ENCODE measurements around the gene ENTREP3.

DNA sequence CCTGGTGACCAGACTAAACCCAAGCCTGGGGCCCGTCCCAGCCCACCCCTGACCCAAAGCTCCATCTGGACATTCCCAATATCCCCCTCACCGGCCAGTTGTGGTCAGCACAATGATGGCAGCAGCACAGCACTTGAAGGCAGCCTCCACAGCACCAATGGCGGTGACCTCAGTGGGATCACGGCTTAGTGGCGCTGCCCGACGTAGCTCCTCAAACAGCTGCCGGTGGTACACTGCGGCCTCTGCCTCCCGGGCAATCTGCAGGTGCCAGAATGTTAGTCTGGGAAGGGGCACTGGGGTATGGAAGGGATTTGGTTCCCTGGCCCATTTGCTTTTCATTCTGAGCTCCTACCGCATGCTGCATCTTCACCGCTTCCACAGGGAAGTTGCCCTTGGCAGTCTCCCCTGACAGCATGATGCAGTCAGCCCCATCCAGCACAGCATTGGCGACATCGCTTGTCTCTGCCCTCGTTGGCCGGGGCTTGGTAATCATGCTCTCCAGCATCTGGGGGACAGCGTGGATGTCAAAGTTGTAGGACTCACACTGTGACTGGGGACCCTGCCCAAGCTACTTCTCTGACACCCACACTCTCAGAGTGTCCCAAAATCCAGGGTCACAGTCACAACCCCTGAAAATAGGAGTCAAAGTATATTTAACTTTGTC is 37.9 kb upstream of the ENTREP3 start:
- TF ChIP-seq EZH2 (IDR thresholded peaks at IDR 0.05; ENCODE audit: insufficient read depth, low read length) (no peak), CTCF (IDR thresholded peaks at IDR 0.05; ENCODE audit: insufficient read depth, low read depth, low read length) (no peak)

Data from astrocyte (in vitro differentiated cells and primary cell).